T-helper 9 cell (primary cell): ENCODE measurements around the gene TMIE.
"Not testable (repeated sequence)": the region's sequence is repeated elsewhere in the genome, so short reads cannot be mapped to it uniquely, and the experiment has no call there.

Experiments
- DNase-seq: peaks from one replicate; pipeline ENCODE4 v3.0.0-alpha.2; 2020

TMIE gene

GRCh38 chr3:46690798-46691197 is 10.4 kb upstream of the TMIE start:
- DNase-seq = no peak

- no peak for DNase-seq
Observed at GRCh38 chr3:46692566-46692990, 8.6 kb upstream of the TMIE start.

GRCh38 chr3:46693038-46693891 is 7.9 kb upstream of the TMIE start, which contains the start of gene ALS2CL:
ALS2CL (minus strand) TSS chr3:46693679; CDS start chr3:46689440, 4,239 bp downstream.
- peak; percentile 73 for DNase-seq

- DNase-seq = no peak
Observed at GRCh38 chr3:46693892-46694226, 7.3 kb upstream of the TMIE start.

GRCh38 chr3:46694520-46694919 is 6.7 kb upstream of the TMIE start:
- no peak for DNase-seq

- peak; percentile 13 for DNase-seq
Observed at GRCh38 chr3:46695177-46695961, 5.8 kb upstream of the TMIE start.

GRCh38 chr3:46695962-46696894 is 5.0 kb upstream of the TMIE start:
- no peak for DNase-seq

GRCh38 chr3:46699676-46700523 is 1.3 kb upstream of the TMIE start:
- no peak for DNase-seq

GRCh38 chr3:46700772-46701171 is 420 bp upstream of the TMIE start:
- DNase-seq = no peak

- no peak for DNase-seq
Observed at GRCh38 chr3:46702246-46703012, 1.2 kb downstream of the TMIE start.

GRCh38 chr3:46703013-46703520 is 1.9 kb downstream of the TMIE start:
- DNase-seq = no peak

- not testable (repeated sequence) for DNase-seq
Observed at GRCh38 chr3:46704346-46704745, 3.2 kb downstream of the TMIE start.

- DNase-seq = peak; percentile 58
Observed at GRCh38 chr3:46705022-46705530, 3.9 kb downstream of the TMIE start.

- DNase-seq = no peak
Observed at GRCh38 chr3:46705751-46706552, 4.8 kb downstream of the TMIE start.

GRCh38 chr3:46706771-46707582 is 5.8 kb downstream of the TMIE start:
- DNase-seq = no peak

- no peak for DNase-seq
Observed at GRCh38 chr3:46707601-46708011, 6.4 kb downstream of the TMIE start.

- no peak for DNase-seq
Observed at GRCh38 chr3:46708401-46709156, 7.4 kb downstream of the TMIE start.

- DNase-seq = no peak
Observed at GRCh38 chr3:46709157-46709654, 8.0 kb downstream of the TMIE start.
